H1 (cell line): ENCODE data around the gene GRIK4. TPM values are rescaled to one million over a fixed set of nuclear protein-coding genes. Genes with fewer than 3 reads are reported as not detected.

ENCODE experiments used
- BACH1 ChIP-seq: IDR thresholded peaks from 2 replicates; pipeline ENCODE4 v1.6.1; 2012; ENCODE audit warnings: low read length, improper control_type of control experiment
- BCL11A ChIP-seq, 2 experiments: IDR thresholded peaks; one replicate each; pipeline ENCODE4 v1.6.1; 2011; ENCODE audit warnings: low read depth in 2 of 2, low read length in 2 of 2, mild to moderate bottlenecking in 2 of 2
- CHD1 ChIP-seq: IDR thresholded peaks from 2 replicates; pipeline ENCODE4 v1.6.1; 2012; ENCODE audit warnings: low read depth, low read length, improper control_type of control experiment
- HDAC2 ChIP-seq, 2 experiments: fragments of 300-600 bp in 1 of 2; sonication (generic) in 1 of 2; IDR thresholded peaks; 2 replicates each; pipeline ENCODE4 v1.6.1; 2011 to 2012; ENCODE audit warnings: low read depth in 2 of 2, low read length in 2 of 2, mild to moderate bottlenecking in 2 of 2, moderate library complexity in 2 of 2, borderline replicate concordance in 1 of 2, inconsistent platforms in 1 of 2
- JUN ChIP-seq: IDR thresholded peaks from 2 replicates; pipeline ENCODE4 v1.6.1; 2011; ENCODE audit warnings: low read depth, mild to moderate bottlenecking, improper control_type of control experiment, low read length
- JUND ChIP-seq: IDR thresholded peaks from 2 replicates; pipeline ENCODE4 v1.6.1; 2011; ENCODE audit warnings: mild to moderate bottlenecking, improper control_type of control experiment, low read length
- KDM5A ChIP-seq: fragments of 200-600 bp; IDR thresholded peaks from 2 replicates; pipeline ENCODE4 v1.7.1; 2012; ENCODE audit warnings: mild to moderate bottlenecking, low read length, inconsistent platforms, mixed read lengths
- RAD21 ChIP-seq, 2 experiments: IDR thresholded peaks in 1 of 2; conservative IDR thresholded peaks in 1 of 2; 2 replicates each; pipeline ENCODE4 v1.6.1; 2011; ENCODE audit warnings: low read depth in 2 of 2, low read length in 2 of 2, improper control_type of control experiment in 1 of 2, inconsistent platforms in 1 of 2, mild to moderate bottlenecking in 1 of 2, moderate library complexity in 1 of 2
- SRF ChIP-seq: IDR thresholded peaks from 2 replicates; pipeline ENCODE4 v1.6.1; 2011; ENCODE audit warnings: mild to moderate bottlenecking, low read depth, low read length, moderate library complexity
- polyA plus RNA-seq, 7 experiments: library from polyadenylated mRNA; depleted of rRNA in 3 of 7; stranded (reverse) in 5 of 7; unstranded in 2 of 7; fragments of >200 nt in 5 of 7; fragments of 200-250 nt in 2 of 7; gene quantifications; 1 replicate in 5 of 7; 2 replicates in 1 of 7; 4 replicates in 1 of 7; pipeline versions ENCODE4 v1.2.1 to v1.2.3, GENCODE V29; 2011 to 2013; ENCODE audit warnings: missing spikeins in 2 of 7, mixed read lengths in 2 of 7
- total RNA-seq: library from RNA; stranded (reverse); fragmentation: NEBNext Ultra II Directional; extraction: Animal tissue kit (Norgen Biotek cat#: 25700); gene quantifications from 2 replicates; pipeline ENCODE4 v1.2.1, GENCODE V29; 2021

Gene GRIK4
- total and polyA plus RNA-seq, 2 of the 8 experiments (the other 6 are each of a cell fraction or from before 2014, with no cell fraction given), result 1.2 to 2.9 TPM

GRCh38 chr11:120634706-120635105 is 123.2 kb downstream of the GRIK4 start (continued):
- TF ChIP-seq JUND, result no peak
- TF ChIP-seq BACH1, result no peak
- TF ChIP-seq BCL11A (IDR thresholded peaks at IDR 0.05; ENCODE audit: low read depth in 2 of 2, low read length in 2 of 2), result no peak
- no peak for TF ChIP-seq CHD1
- no peak for TF ChIP-seq SRF
- TF ChIP-seq HDAC2 (IDR thresholded peaks at IDR 0.05; ENCODE audit: borderline replicate concordance in 1 of 2, low read depth in 2 of 2, low read length in 2 of 2), result no peak
- no peak for TF ChIP-seq RAD21 (IDR thresholded peaks at IDR 0.05 in 1 of 2, conservative IDR thresholded peaks at IDR 0.05 in 1 of 2; ENCODE audit: low read depth in 2 of 2, low read length in 2 of 2)
- no peak for TF ChIP-seq KDM5A
- no peak for TF ChIP-seq JUN
